GM19455 (cell line): ENCODE measurements around the gene ARHGEF10L.
"Not testable (repeated sequence)": the region's sequence is repeated elsewhere in the genome, so short reads cannot be mapped to it uniquely, and the experiment has no call there.

Source experiments
- ATAC-seq: cut with Tn5 transposase; IDR thresholded peaks from one replicate; pipeline ENCODE4 v1.9.1; 2021; ENCODE audit not compliant: unreplicated experiment

The ARHGEF10L gene

DNA sequence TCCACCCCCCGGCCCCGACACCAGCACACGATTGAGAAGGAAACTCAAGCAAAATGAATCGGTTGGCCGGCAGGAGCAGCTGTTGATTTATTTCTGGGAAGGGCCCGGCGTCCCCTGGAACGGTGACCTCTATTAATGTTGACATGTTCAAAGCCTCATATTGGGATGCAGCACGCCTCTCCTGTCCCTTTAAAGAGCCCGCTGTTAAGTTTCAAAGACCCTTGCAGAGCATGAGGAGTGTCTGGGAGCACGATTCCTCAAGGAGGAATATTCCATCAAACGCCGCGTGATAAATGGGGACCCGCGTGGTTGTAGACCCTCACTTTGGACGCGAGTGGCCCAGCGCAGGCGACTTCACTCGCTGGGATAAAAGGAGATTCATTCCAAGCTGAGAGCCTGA, 194.2 kb downstream of the ARHGEF10L start:
- no peak for ATAC-seq

DNA sequence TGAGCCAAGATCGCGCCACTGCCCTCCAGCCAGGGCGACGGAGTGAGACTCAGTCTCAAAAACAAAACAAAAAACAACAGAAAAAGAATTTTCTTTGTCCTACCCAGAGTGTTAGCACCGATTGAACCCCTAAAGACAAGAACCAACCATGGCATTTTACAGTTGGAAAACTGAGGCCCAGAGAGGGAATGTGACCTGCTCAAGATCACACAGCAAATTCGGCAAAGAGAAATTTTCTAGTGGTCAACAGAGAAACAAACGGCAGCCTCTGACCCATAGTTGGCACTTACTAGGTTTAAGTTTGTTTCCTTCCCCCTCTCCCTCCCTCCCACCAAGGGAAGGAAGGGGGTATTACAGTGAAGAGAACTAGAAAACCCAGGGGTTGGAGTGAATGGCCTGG, 195.1 kb downstream of the ARHGEF10L start:
- no peak for ATAC-seq

DNA sequence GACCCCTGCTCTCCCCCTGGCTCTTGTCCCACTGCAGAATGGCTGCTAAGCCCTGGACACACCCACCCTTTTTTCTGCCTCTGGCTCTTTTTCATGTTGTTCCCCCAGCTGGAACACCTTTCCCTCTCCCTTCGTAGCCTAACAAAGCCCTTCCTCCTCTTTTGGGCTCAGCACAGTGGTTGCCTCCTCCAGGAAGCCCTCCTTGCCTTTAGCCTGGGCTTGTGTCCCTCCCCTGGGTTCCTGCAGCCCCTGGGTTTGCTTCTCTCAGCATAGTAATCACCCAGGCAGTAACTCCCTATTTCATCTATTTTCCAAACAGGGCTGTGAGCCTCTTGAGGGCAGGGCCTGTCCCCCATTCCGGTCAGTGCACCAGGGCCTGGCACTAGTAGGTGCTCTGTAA, 195.8 kb downstream of the ARHGEF10L start:
- no peak for ATAC-seq

DNA sequence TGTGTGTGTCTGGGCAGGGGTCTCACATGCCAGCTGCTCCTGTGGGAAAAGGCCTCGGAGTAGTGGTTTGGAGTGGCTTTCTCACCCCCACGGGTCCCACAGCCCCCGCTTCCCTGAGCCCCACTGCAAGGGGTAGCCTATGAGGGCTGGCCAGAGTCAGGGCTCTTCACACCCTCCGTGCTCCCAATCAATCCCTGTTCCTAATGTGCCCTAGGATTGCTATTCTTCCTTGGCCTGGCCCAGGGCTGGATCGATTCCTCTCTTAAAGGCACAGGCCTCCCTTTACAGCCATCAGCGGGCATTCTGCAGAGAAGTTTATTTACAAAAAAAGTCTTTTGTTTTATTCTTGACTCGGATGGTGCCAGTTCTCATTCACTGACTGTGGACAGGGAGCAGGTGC, 196.3 kb downstream of the ARHGEF10L start:
- no peak for ATAC-seq

DNA sequence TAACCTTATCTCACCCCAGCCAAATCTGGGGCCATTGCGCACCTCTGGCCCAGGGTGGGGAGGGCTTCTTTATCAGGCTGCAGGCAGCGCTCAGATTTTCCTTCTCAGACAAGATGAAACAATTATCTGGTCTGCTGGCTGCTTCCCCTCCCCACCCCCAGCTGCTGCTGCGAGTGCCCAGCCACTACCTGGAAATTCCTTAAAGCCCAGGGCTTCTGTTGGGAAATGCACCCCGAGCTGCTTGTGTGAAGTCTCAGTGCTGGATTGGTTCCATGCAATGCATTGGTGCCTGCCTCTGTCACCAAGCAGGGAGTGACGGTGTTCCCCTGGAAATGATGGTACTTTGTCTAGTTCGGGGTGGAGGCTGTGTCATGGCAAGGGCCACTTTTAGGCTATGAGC, 197.1 kb downstream of the ARHGEF10L start:
- no peak for ATAC-seq

DNA sequence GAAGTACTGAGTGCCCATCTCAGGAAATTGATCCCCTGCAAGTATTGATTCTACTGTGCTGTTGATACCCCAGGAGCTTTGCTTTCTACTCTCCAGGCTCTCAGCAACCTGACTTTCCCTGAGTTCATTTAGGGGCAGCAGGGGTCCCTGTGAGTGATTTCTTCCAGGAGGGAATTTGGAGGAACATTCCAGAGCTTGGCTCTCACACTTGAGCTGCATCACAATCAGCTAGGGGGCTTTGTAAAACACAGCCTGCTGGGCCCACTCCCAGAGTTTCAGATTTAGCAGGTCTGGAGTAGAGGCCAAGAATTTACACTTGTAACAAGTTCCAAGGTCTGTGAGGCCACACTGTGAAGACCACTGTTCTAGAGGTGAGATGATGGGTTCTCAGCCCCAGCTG, 199.6 kb downstream of the ARHGEF10L start:
- no peak for ATAC-seq

DNA sequence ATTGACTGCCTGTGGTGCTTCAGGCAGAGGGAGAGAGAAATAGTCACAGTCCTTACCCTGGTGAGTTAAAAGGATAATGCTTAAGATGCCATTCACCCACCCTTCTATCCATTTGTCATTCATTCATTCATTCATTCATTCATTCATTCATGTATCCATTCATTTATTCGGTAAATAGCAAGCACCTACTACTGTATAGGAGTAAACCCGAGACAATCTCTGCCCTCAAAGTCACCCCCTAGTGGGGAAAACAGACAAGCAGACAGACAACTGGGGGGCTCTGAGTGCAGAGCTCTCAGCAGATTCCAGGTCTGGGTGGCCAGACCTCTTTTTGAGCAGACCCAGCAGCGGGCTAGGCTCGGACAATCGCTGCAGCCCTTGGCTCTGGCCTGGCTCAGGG, 201.6 kb downstream of the ARHGEF10L start:
- ATAC-seq, result no peak

DNA sequence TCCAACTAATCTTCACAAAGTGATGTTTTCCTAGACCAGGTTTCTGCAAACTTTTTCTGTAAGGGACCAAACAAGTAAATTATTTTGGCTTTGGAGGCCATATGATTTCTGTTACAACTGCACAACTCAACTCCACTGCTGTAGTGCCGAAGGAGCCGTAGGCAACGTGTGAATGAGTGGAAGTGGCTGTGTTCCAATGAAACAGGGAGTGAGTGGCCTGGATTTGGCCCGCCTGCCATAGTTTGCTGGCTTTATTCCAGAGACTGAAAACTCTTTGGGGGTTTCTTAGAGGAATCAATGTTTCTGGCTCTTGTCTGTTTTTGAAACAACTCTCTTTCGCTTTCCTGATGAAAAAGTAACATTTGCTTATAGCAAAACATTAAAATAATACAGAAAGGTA, 203.1 kb downstream of the ARHGEF10L start:
- ATAC-seq, result no peak

DNA sequence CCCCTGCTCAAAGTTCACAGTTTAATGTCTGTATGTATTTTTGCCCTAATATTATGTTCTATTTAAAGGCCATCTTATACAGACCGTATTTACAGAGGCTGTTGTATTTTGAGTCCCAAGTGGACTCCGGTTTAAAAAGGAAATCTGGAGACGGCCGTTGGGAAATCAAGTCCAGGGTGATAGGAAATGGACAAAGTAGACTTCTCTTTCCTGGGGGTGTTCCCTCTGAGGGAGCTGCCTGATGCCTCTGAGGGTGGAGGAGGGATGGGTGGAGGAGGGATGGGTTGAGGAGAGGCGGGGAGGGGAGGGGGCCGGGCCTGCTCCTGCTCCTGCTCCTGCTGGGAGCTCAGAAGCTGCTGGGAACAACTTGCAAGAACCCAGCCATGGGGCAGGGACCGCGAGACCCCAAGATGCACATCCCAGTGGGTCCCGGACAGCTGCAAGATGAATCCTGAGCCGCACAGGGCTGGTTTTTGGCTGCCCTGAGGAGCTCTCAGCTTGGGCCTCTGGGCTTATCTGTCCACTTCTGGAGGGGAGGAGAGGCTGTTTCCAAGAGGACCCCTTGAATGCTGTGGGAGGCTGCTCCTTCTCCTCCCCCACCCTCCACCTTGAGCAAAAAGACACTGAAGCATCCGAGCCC, 203.6 kb downstream of the ARHGEF10L start:
- no peak for ATAC-seq

DNA sequence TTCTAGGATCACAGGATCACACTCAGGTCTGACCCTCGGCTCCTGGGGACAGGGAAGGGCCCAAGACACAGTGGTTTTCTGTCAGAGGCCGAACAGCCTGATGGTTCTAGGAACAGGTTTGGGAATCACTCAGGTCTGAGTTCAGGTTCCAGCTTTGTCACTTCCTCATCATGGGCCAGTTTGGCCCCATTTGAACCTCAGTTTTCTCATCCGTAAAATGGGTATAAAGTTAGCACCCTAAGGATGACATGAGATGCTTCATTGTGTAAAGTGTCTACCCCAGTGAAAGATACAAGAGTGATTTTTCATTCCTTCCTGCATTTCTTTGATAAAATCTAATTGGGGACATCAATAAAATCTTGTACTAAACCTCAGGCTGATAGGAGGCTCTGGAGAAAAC, 204.4 kb downstream of the ARHGEF10L start:
- ATAC-seq, result no peak

DNA sequence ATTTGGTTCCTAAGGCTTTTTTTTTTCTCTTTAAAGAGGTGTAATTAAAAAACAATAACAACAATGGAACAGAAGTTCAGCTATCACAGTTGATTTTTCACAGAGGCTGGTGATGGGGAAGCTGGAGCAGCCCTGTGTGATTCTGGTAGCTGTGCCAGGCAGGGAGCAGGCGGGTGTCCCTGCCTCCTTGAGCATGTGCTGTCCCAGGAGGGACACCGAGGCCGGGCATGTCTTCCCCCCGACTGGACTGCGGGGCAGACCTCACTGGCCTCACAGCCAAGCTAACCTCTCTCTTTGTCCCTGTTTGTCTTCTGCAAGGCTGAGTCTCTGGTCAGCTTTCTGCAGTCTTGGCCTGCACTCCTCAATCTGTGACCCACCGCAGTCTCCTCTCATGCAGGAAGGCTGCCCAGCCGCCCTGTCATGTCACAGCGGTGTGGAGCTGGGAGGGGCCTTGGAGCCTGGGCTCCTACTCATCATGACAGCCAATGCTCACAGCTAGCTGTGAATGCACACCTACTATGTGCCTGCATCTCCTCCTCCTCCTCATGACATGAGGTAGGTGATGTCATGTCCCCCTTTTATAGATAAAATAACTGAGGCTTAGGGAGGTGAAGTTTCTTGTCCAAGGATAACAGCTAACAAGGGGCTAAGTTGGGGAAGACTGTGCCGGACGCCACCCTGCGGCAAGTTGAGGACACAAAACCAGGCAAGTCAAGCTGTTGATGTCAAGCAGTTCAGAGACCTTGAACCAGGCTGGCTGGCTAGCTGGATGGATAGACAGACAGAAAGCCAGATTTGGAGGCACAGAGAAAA, 205.4 kb downstream of the ARHGEF10L start:
- ATAC-seq, result no peak

DNA sequence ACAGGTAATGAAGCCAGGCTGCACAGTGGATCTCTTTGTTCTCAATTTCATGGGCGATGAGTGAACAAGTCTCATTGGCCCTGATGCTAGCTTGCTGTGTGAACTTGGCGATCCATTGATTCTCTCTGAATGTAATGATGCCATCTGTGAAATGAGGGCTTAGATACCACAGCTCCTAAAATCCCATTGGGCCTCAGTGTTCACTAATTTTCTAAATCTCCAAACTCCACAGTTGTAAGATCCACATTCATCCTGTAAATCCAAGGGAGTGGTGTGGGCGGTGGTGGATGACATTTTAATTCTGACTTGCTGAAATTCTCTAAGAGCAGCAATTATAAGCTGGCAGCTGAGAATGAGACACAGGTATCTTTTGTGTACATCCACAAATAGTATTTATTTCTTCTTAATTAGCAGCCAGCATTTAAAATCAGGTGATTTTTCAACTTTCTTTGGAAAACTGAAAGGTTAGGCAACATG, 206.0 kb downstream of the ARHGEF10L start:
- ATAC-seq, result no peak

DNA sequence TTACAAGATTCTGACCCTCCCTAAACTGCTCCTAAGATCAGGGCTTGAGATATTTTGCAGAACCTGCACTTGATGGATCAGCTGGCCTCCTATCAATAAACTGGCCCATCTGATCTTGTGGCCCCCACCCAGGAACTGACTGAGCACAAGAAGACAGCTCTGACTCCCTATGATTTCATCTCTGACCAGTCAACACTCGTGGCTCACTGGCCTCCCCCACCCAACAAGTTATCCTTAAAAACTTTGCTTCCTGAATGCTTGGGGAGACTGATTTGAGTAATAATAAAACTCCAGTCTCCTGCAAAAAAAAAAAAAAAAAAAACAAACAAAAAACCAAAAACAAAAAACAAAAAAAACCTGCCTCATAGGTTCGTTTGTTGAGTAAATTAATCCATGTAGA, 206.8 kb downstream of the ARHGEF10L start:
- ATAC-seq, result not testable (repeated sequence)

DNA sequence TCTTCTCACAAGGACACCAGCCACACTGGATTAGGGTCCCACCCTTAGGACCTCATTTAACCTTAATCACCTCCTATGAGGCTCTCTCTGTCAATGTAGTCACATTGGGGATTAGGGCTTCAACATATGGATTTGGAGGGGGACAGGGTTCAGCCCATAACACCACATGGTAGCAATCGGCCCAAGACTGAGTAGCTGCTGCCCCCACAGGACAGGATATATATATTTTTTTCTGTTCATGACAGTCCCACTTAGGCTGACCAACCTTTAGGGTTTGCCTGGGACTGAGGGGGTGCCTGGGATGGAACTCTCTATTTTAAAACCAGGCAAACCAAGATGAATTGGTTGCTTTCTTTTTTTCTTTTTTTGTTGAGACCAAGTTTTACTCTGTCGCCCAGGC, 207.4 kb downstream of the ARHGEF10L start:
- ATAC-seq, result no peak
